ENCODE measurements around the gene BSDC1. TPM values are rescaled to one million over a fixed set of nuclear protein-coding genes. Genes with fewer than 3 reads are reported as not detected.

Gene BSDC1
- total and polyA plus RNA-seq, 10 of the 15 experiments (the other 5 are each of a cell fraction or from before 2014, with no cell fraction given), result 3.0 to 39.7 (median 22.8) TPM

DNA sequence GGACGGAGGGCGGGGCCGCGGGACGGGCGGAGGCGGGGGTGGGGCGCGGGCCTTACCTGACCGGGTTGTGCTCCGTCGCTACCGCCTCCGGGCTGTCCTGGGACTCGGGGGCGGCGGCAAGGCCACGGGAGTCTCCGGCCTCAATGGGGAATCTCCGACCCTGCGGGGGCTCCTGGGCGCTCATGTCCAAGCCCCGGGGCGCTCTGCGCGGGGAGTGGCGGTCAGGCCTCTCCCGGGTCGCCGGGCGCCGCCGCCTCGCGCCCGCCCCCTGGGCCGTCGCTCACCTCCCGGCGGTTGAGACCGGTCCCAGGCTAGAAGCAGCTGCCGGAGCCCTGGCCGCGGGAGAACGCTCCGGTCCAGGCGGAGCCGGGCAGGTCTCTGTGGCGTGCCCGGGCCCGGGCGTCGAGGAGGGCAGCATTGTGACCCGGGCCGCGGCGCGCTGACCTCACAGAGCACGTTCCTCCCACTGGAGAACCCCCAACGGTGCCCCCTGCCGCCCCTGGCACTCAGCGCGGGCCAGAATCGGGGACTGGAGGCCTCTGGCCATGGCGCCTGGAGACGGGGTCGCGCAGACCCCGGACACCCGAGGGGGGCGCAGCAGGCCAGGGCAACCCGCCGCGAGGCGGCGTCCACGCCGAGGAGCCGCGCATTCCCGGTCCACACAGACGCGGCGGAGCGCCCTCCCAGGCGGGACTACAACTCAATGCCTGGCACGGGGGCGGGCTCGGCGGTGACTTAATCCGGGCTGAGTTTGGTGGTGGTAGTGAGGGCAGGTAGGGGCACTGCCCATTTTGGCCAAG is 32.4 kb downstream of the BSDC1 start:
- no peaks in the 10 kb centered on the region for H3K79me2 ChIP-seq (ENCODE audit: control insufficient read depth, insufficient read depth, low read length)
- no peaks in the 10 kb centered on the region for H3K27me3 ChIP-seq (replicated peaks in 1 of 2; ENCODE audit: control insufficient read depth in 2 of 2, insufficient read depth in 2 of 2, low read length in 1 of 2)
- H4K20me1 ChIP-seq (ENCODE audit: control insufficient read depth, insufficient read depth), result no peaks in the 10 kb centered on the region
- RAD21 ChIA-PET (ENCODE audit: unreplicated experiment), result no interaction called here
- H3K9me3 ChIP-seq (replicated peaks; ENCODE audit: control insufficient read depth, insufficient read depth, low read length), result no peaks in the 10 kb centered on the region
- H3K4me3 ChIP-seq, result no peak overlapping the region
- no peak overlapping the region for H3K27ac ChIP-seq (ENCODE audit: control insufficient read depth, insufficient read depth)
- peak overlapping the region; percentile 72 for H3K4me2 ChIP-seq (ENCODE audit: control insufficient read depth, insufficient read depth)
- intact Hi-C loops (cut with micrococcal nuclease; ENCODE audit: unreplicated experiment), result no loop called here
- H3K36me3 ChIP-seq (ENCODE audit: control insufficient read depth in 2 of 2, insufficient read depth in 2 of 2, low read length in 1 of 2), result no peaks in the 10 kb centered on the region; a peak in 2 of 4 replicates
- in situ Hi-C loops (cut with MboI), result no loop called here
- CTCF ChIA-PET, result interaction anchor here (1.0 kb wide), 1 partner anchor 46 kb away, joined by 3 read pairs; no protein-coding TSS in a partner anchor
- POLR2A ChIA-PET, result no interaction called here
- WGBS (ENCODE audit: insufficient coverage, insufficient replicate concordance, low lambda C conversion rate, missing lambda C conversion rate), result 11% methylated on average over 76 of the region's 91 CpGs
- SMC1A ChIA-PET (ENCODE audit: uncharacterized antibody, unreplicated experiment), result no interaction called here
- no peak for DNase-seq (ENCODE audit: low read depth, low spot score)
- peaks cover 7% of the 10 kb centered on the region for H3K4me1 ChIP-seq (ENCODE audit: control insufficient read depth, insufficient read depth, low read length)
- H2AFZ ChIP-seq (ENCODE audit: control insufficient read depth, low read depth, low read length), result no peak overlapping the region
- FAIRE-seq, result no peak
- no TSS peak for BruUV-seq (replicated peaks)
- H3K9ac ChIP-seq (ENCODE audit: control insufficient read depth, insufficient read depth, low read length), result no peak overlapping the region
- peak; percentile 37 for ATAC-seq
- TF ChIP-seq NFYB (IDR thresholded peaks at IDR 0.05; ENCODE audit: insufficient read depth, low read depth, low read length) (no peak), NR2C2 (IDR thresholded peaks at IDR 0.05; ENCODE audit: borderline replicate concordance, control insufficient read depth, insufficient read length, low read depth) (no peak), TCF12 (IDR thresholded peaks at IDR 0.05; ENCODE audit: low read depth, low read length) (no peak), YBX1 (IDR thresholded peaks at IDR 0.05) (no peak), EGR1 (IDR thresholded peaks at IDR 0.05; ENCODE audit: borderline replicate concordance in 1 of 2, low read depth in 2 of 2, low read length in 2 of 2) (no peak), TBL1XR1 (IDR thresholded peaks at IDR 0.05; ENCODE audit: low read depth, low read length) (no peak), KLF5 (IDR thresholded peaks at IDR 0.05; ENCODE audit: partially characterized antibody) (no peak), ZNF384 (IDR thresholded peaks at IDR 0.05; ENCODE audit: borderline replicate concordance, low read depth, low read length) (no peak), CHD2 (IDR thresholded peaks at IDR 0.05; ENCODE audit: borderline replicate concordance, low read depth, low read length) (no peak), SPI1 (IDR thresholded peaks at IDR 0.05; ENCODE audit: borderline replicate concordance, insufficient read depth, low read depth, low read length) (no peak), NR2C1 (IDR thresholded peaks at IDR 0.05) (no peak), POLR2AphosphoS5 (IDR thresholded peaks at IDR 0.05; ENCODE audit: low read length) (no peak), POU2F2 (IDR thresholded peaks at IDR 0.05; ENCODE audit: borderline replicate concordance, low read depth, low read length) (no peak)
- TF ChIP-seq, protein P1, sequence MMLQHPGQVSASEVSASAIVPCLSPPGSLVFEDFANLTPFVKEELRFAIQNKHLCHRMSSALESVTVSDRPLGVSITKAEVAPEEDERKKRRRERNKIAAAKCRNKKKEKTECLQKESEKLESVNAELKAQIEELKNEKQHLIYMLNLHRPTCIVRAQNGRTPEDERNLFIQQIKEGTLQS (IDR thresholded peaks at IDR 0.05; ENCODE audit: borderline replicate concordance, extremely low read depth, low read depth, low read length), result no peak
- TF ChIP-seq, protein P2, sequence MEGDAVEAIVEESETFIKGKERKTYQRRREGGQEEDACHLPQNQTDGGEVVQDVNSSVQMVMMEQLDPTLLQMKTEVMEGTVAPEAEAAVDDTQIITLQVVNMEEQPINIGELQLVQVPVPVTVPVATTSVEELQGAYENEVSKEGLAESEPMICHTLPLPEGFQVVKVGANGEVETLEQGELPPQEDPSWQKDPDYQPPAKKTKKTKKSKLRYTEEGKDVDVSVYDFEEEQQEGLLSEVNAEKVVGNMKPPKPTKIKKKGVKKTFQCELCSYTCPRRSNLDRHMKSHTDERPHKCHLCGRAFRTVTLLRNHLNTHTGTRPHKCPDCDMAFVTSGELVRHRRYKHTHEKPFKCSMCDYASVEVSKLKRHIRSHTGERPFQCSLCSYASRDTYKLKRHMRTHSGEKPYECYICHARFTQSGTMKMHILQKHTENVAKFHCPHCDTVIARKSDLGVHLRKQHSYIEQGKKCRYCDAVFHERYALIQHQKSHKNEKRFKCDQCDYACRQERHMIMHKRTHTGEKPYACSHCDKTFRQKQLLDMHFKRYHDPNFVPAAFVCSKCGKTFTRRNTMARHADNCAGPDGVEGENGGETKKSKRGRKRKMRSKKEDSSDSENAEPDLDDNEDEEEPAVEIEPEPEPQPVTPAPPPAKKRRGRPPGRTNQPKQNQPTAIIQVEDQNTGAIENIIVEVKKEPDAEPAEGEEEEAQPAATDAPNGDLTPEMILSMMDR (IDR thresholded peaks at IDR 0.05 in 2 of 3, conservative IDR thresholded peaks at IDR 0.05 in 1 of 3; ENCODE audit: control insufficient read depth in 2 of 3, extremely low read depth in 1 of 3, insufficient read depth in 1 of 3, low read depth in 3 of 3, low read length in 3 of 3), result peak in 1 of 3 experiments; percentile 13; a peak in 2 of 6 replicates
- TF ChIP-seq, protein P3, sequence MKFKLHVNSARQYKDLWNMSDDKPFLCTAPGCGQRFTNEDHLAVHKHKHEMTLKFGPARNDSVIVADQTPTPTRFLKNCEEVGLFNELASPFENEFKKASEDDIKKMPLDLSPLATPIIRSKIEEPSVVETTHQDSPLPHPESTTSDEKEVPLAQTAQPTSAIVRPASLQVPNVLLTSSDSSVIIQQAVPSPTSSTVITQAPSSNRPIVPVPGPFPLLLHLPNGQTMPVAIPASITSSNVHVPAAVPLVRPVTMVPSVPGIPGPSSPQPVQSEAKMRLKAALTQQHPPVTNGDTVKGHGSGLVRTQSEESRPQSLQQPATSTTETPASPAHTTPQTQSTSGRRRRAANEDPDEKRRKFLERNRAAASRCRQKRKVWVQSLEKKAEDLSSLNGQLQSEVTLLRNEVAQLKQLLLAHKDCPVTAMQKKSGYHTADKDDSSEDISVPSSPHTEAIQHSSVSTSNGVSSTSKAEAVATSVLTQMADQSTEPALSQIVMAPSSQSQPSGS (IDR thresholded peaks at IDR 0.05; ENCODE audit: low read length), result no peak
- TF ChIP-seq, protein P4, sequence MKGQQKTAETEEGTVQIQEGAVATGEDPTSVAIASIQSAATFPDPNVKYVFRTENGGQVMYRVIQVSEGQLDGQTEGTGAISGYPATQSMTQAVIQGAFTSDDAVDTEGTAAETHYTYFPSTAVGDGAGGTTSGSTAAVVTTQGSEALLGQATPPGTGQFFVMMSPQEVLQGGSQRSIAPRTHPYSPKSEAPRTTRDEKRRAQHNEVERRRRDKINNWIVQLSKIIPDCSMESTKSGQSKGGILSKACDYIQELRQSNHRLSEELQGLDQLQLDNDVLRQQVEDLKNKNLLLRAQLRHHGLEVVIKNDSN (IDR thresholded peaks at IDR 0.05; ENCODE audit: borderline replicate concordance, extremely low read length, insufficient read depth, low read depth, low read length), result no peak

All from GM12878 (cell line).